Neuronal stem cell (in vitro differentiated cells): ENCODE data around the gene ZFP3.
A peak's percentile ranks its signal among the peaks of the same experiment; 100 is the strongest.

Experiments used
- DNase-seq: peaks from one replicate; pipeline ENCODE4 v3.0.0-alpha.2; 2013; ENCODE audit warnings: low spot score
- H2AFZ ChIP-seq: one replicate; pipeline ENCODE4 v1.6.1; 2013; ENCODE audit warnings: mild to moderate bottlenecking, low read length, inconsistent platforms
- H2AK5ac ChIP-seq: 2 replicates; pipeline ENCODE4 v1.6.1; 2013; ENCODE audit warnings: low read depth, mild to moderate bottlenecking, inconsistent platforms, low read length, moderate library complexity, mixed read lengths
- H2BK120ac ChIP-seq: 2 replicates; pipeline ENCODE4 v1.6.1; 2013; ENCODE audit warnings: low read depth, mild to moderate bottlenecking, inconsistent platforms, low read length, moderate library complexity, mixed read lengths
- H2BK12ac ChIP-seq: one replicate; pipeline ENCODE4 v1.6.1; 2013; ENCODE audit warnings: low read length, inconsistent platforms
- H2BK15ac ChIP-seq: 2 replicates; pipeline ENCODE4 v1.6.1; 2013; ENCODE audit warnings: mild to moderate bottlenecking, low read length, inconsistent platforms, mixed read lengths
- H2BK5ac ChIP-seq: one replicate; pipeline ENCODE4 v1.6.1; 2013; ENCODE audit warnings: inconsistent platforms, mild to moderate bottlenecking, low read length, moderate library complexity
- H3K14ac ChIP-seq: one replicate; pipeline ENCODE4 v1.6.1; 2013; ENCODE audit warnings: low read length, inconsistent platforms
- H3K18ac ChIP-seq: 2 replicates; pipeline ENCODE4 v1.6.1; 2013; ENCODE audit warnings: low read length, inconsistent platforms
- H3K23ac ChIP-seq: 2 replicates; pipeline ENCODE4 v1.6.1; 2013; ENCODE audit warnings: low read depth, mild to moderate bottlenecking, mixed read lengths, low read length, inconsistent platforms; ENCODE audit not compliant: poor library complexity
- H3K27ac ChIP-seq: replicated peaks from 3 replicates; pipeline ENCODE4 v1.5.1; 2013; ENCODE audit warnings: low read length, inconsistent platforms
- H3K27me3 ChIP-seq, 3 experiments: 2 replicates each; pipeline ENCODE4 v1.6.1; 2013; ENCODE audit warnings: low read length in 3 of 3, mild to moderate bottlenecking in 2 of 3, inconsistent platforms in 1 of 3, low read depth in 1 of 3, mixed read lengths in 1 of 3, moderate library complexity in 1 of 3; ENCODE audit not compliant: control insufficient read depth in 3 of 3, insufficient read depth in 3 of 3
- H3K36me3 ChIP-seq, 2 donors: replicated peaks in 1 of 2; 2 replicates each; pipeline ENCODE4 v1.6.1; 2013; ENCODE audit warnings: low read length in 2 of 2; ENCODE audit not compliant: control insufficient read depth in 2 of 2, insufficient read depth in 2 of 2
- H3K4ac ChIP-seq: 2 replicates; pipeline ENCODE4 v1.6.1; 2013; ENCODE audit warnings: inconsistent platforms, mild to moderate bottlenecking, low read length, moderate library complexity
- H3K4me1 ChIP-seq, 2 donors: 1 replicate in 1 of 2; 2 replicates in 1 of 2; pipeline ENCODE4 v1.6.1; 2013; ENCODE audit warnings: low read length in 2 of 2, low read depth in 1 of 2; ENCODE audit not compliant: control insufficient read depth in 2 of 2, insufficient read depth in 1 of 2
- H3K4me2 ChIP-seq: one replicate; pipeline ENCODE4 v1.6.1; 2013; ENCODE audit warnings: mild to moderate bottlenecking, low read length, inconsistent platforms; ENCODE audit not compliant: insufficient read depth, poor library complexity, severe bottlenecking
- H3K4me3 ChIP-seq, 2 donors: 2 replicates each; pipeline ENCODE4 v1.5.1; 2013; ENCODE audit warnings: low read length in 2 of 2, mild to moderate bottlenecking in 2 of 2, inconsistent platforms in 1 of 2, moderate library complexity in 1 of 2
- H3K79me1 ChIP-seq: one replicate; pipeline ENCODE4 v1.6.1; 2013; ENCODE audit warnings: low read depth, mild to moderate bottlenecking, inconsistent platforms, low read length, moderate library complexity
- H3K9ac ChIP-seq: one replicate; pipeline ENCODE4 v1.6.1; 2013; ENCODE audit warnings: mild to moderate bottlenecking, low read depth, low read length, inconsistent platforms; ENCODE audit not compliant: poor library complexity
- H3K9me3 ChIP-seq, 2 donors: replicated peaks in 1 of 2; 2 replicates each; pipeline versions ENCODE3 to v1.6.1; 2013; ENCODE audit warnings: low read length in 2 of 2, mild to moderate bottlenecking in 2 of 2, inconsistent platforms in 1 of 2, low read depth in 1 of 2, mixed read lengths in 1 of 2, moderate library complexity in 1 of 2; ENCODE audit not compliant: control insufficient read depth in 2 of 2, insufficient read depth in 1 of 2
- H4K8ac ChIP-seq: one replicate; pipeline ENCODE4 v1.6.1; 2013; ENCODE audit warnings: low read depth, mild to moderate bottlenecking, inconsistent platforms, low read length, moderate library complexity
- H4K91ac ChIP-seq: one replicate; pipeline ENCODE4 v1.6.1; 2013; ENCODE audit warnings: low read length, low read depth, mild to moderate bottlenecking, inconsistent platforms; ENCODE audit not compliant: poor library complexity
- WGBS, 2 donors: extraction: QIAGEN DNeasy Blood & Tissue Kit; methylation state at CpG; one replicate each; pipeline ENCODE4 v1.1.7; 2013; ENCODE audit warnings: missing lambda C conversion rate in 2 of 2, mixed read lengths in 1 of 2; ENCODE audit not compliant: insufficient read length in 2 of 2, insufficient replicate concordance in 1 of 2; ENCODE audit errors: extremely low coverage in 2 of 2; 5-methylcytosine and 5-hydroxymethylcytosine counted together

Gene ZFP3

GRCh38 chr17:5047446-5047845 is 30.8 kb upstream of the ZFP3 start:
- Histone ChIP-seq H3K4ac (no peak overlapping the region), H3K9ac (no peak overlapping the region), H4K91ac (no peak overlapping the region), H3K4me2 (no peak overlapping the region), H2BK12ac (no peak overlapping the region), H2AK5ac (no peak overlapping the region), H2BK120ac (no peak overlapping the region), H3K79me1 (no peaks in the 10 kb centered on the region), H3K27ac (no peak overlapping the region), H3K14ac (no peak overlapping the region), H3K36me3 (no peaks in the 10 kb centered on the region), H3K4me1 (peaks cover 2 to 4% of the 10 kb centered on the region in 2 donors), H2AFZ (no peak overlapping the region), H2BK15ac (no peak overlapping the region), H3K27me3 (no peaks in the 10 kb centered on the region), H3K18ac (no peak overlapping the region), H2BK5ac (no peak overlapping the region), H4K8ac (no peak overlapping the region), H3K9me3 (no peaks in the 10 kb centered on the region), H3K23ac (no peak overlapping the region), H3K4me3 (no peak overlapping the region)
- DNase-seq, result no peak
- no CpG with 5 or more reads among the region's 2 CpGs for WGBS, 2 donors

- Histone ChIP-seq H3K27me3 (no peaks in the 10 kb centered on the region), H3K79me1 (no peaks in the 10 kb centered on the region), H2BK120ac (no peak overlapping the region), H3K9ac (no peak overlapping the region), H4K8ac (no peak overlapping the region), H2BK5ac (no peak overlapping the region), H2AFZ (peak overlapping the region; percentile 88), H2BK15ac (no peak overlapping the region), H3K4ac (no peak overlapping the region), H3K18ac (no peak overlapping the region), H2BK12ac (no peak overlapping the region), H3K9me3 (no peaks in the 10 kb centered on the region), H4K91ac (no peak overlapping the region), H3K36me3 (no peaks in the 10 kb centered on the region), H3K14ac (no peak overlapping the region), H3K4me2 (no peak overlapping the region), H3K27ac (no peak overlapping the region), H3K4me3 (no peak overlapping the region), H2AK5ac (no peak overlapping the region), H3K4me1 (peaks cover 2 to 4% of the 10 kb centered on the region in 2 donors), H3K23ac (no peak overlapping the region)
- DNase-seq, result no peak
- WGBS, 2 donors, result no CpG with 5 or more reads among the region's 5 CpGs
Observed at GRCh38 chr17:5049314-5049841, 28.9 kb upstream of the ZFP3 start.

GRCh38 chr17:5050278-5050677 is 28.0 kb upstream of the ZFP3 start:
- no peaks in the 10 kb centered on the region for H3K79me1 ChIP-seq
- H3K18ac ChIP-seq, result no peak overlapping the region
- H2BK5ac ChIP-seq, result no peak overlapping the region
- H2BK12ac ChIP-seq, result no peak overlapping the region
- DNase-seq, result no peak
- H3K14ac ChIP-seq, result no peak overlapping the region
- no peaks in the 10 kb centered on the region for H3K9me3 ChIP-seq
- H3K4me3 ChIP-seq, result no peak overlapping the region
- H3K4me2 ChIP-seq, result no peak overlapping the region
- H3K27ac ChIP-seq, result no peak overlapping the region
- no peaks in the 10 kb centered on the region for H3K27me3 ChIP-seq
- H4K91ac ChIP-seq, result no peak overlapping the region
- no peak overlapping the region for H2AFZ ChIP-seq
- H3K4me1 ChIP-seq, result peaks cover 2 to 4% of the 10 kb centered on the region in 2 donors
- WGBS, 2 donors, result no CpG with 5 or more reads among the region's 9 CpGs
- H2AK5ac ChIP-seq, result no peak overlapping the region
- H3K36me3 ChIP-seq, result no peaks in the 10 kb centered on the region
- no peak overlapping the region for H3K9ac ChIP-seq
- no peak overlapping the region for H4K8ac ChIP-seq
- H2BK120ac ChIP-seq, result no peak overlapping the region
- no peak overlapping the region for H3K4ac ChIP-seq
- no peak overlapping the region for H3K23ac ChIP-seq
- H2BK15ac ChIP-seq, result no peak overlapping the region

GRCh38 chr17:5055543-5055942 is 22.7 kb upstream of the ZFP3 start:
- Histone ChIP-seq H2BK5ac (no peak overlapping the region), H2BK12ac (no peak overlapping the region), H3K79me1 (no peaks in the 10 kb centered on the region), H3K4ac (no peak overlapping the region), H3K9me3 (peaks cover 0 to 3% of the 10 kb centered on the region in 2 donors), H2AFZ (no peak overlapping the region), H3K27me3 (no peaks in the 10 kb centered on the region), H2BK120ac (no peak overlapping the region), H3K18ac (peak overlapping the region; percentile 8), H4K8ac (no peak overlapping the region), H3K4me2 (no peak overlapping the region), H3K36me3 (no peaks in the 10 kb centered on the region), H3K4me1 (no peaks in the 10 kb centered on the region), H2AK5ac (no peak overlapping the region), H2BK15ac (no peak overlapping the region), H4K91ac (no peak overlapping the region), H3K4me3 (no peak overlapping the region), H3K27ac (peak overlapping the region; percentile 56), H3K14ac (no peak overlapping the region), H3K23ac (no peak overlapping the region), H3K9ac (no peak overlapping the region)
- WGBS, 2 donors, result no CpG with 5 or more reads among the region's 10 CpGs
- DNase-seq, result no peak
